HepG2 (cell line): ENCODE data around the gene SULT4A1. TPM values are rescaled to one million over a fixed set of nuclear protein-coding genes. Genes with fewer than 3 reads are reported as not detected.

Experiments used
- BHLHE40 ChIP-seq: IDR thresholded peaks from 2 replicates; pipeline ENCODE4 v1.6.1; 2011; ENCODE audit warnings: low read length, improper control_type of control experiment
- CEBPZ ChIP-seq: IDR thresholded peaks from 2 replicates; pipeline ENCODE4 v1.6.1; 2012; ENCODE audit warnings: low read length, improper control_type of control experiment
- EZH2 ChIP-seq: conservative IDR thresholded peaks from 2 replicates; pipeline ENCODE4 v1.6.1; 2012; ENCODE audit warnings: mild to moderate bottlenecking, low read depth, low read length, moderate library complexity
- FOSL1 ChIP-seq: sonication (generic); formaldehyde crosslinking; IDR thresholded peaks from 2 replicates; pipeline ENCODE4 v1.9.0; 2021; ENCODE audit warnings: missing genetic modification reagents, borderline replicate concordance
- KDM1A ChIP-seq: IDR thresholded peaks from 2 replicates; pipeline ENCODE4 v1.6.1; 2016; ENCODE audit warnings: missing compliant biosample characterization
- KLF9 ChIP-seq: IDR thresholded peaks from 2 replicates; pipeline ENCODE4 v1.6.1; 2016; ENCODE audit warnings: low read depth
- MXD1 ChIP-seq: sonication (generic); formaldehyde crosslinking; IDR thresholded peaks from 2 replicates; pipeline ENCODE4 v1.4.0; 2020; ENCODE audit warnings: mild to moderate bottlenecking, missing genetic modification reagents
- POLR2G ChIP-seq: fragments of 200-400 bp; formaldehyde crosslinking; IDR thresholded peaks from 2 replicates; pipeline ENCODE4 v1.6.1; 2018; ENCODE audit warnings: mild to moderate bottlenecking, low read depth, low read length, moderate library complexity
- UBTF ChIP-seq: sonication (generic); formaldehyde crosslinking; IDR thresholded peaks from 2 replicates; pipeline ENCODE4 v1.4.0; 2020; ENCODE audit warnings: mild to moderate bottlenecking, missing genetic modification reagents
- ZNF232 ChIP-seq: sonication (generic); formaldehyde crosslinking; IDR thresholded peaks from 2 replicates; pipeline ENCODE4 v1.4.0; 2020; ENCODE audit warnings: missing genetic modification reagents, borderline replicate concordance
- polyA plus RNA-seq, 8 experiments: library from polyadenylated mRNA; depleted of rRNA in 3 of 8; stranded (reverse) in 7 of 8; unstranded in 1 of 8; fragments of >200 nt; fragmentation: Illumina TruSeq in 4 of 8; extraction: Trizol in 4 of 8; gene quantifications; 2 replicates each; pipeline versions ENCODE4 v1.2.1 to v1.2.3, GENCODE V29; 2011 to 2016; ENCODE audit warnings: low read depth in 4 of 8, missing spikeins in 1 of 8, mixed read lengths in 1 of 8; ENCODE audit not compliant: insufficient read depth in 1 of 8
- total RNA-seq, 5 experiments: library from RNA; depleted of rRNA; stranded (reverse); fragments of >200 nt; fragmentation: Illumina TruSeq; extraction: Trizol; gene quantifications; 2 replicates each; pipeline ENCODE4 v1.2.3, GENCODE V29; 2016; ENCODE audit warnings: low read depth in 1 of 5

The SULT4A1 gene
- total and polyA plus RNA-seq, 2 of the 13 experiments (the other 11 are each of a cell fraction or from before 2014, with no cell fraction given): not detected

GRCh38 chr22:43823353-43823908 lies 38.9 kb downstream of the SULT4A1 start (continued):
- TF ChIP-seq UBTF (no peak), EZH2 (no peak), FOSL1 (CRISPR knock-in tag) (0 out of 2 replicates have a peak, but pooled peaks have one; percentile 63), CEBPZ (no peak), KLF9 (no peak), POLR2G (no peak), MXD1 (CRISPR knock-in tag) (0 out of 2 replicates have a peak, but pooled peaks have one; percentile 43), KDM1A (CRISPR knock-in tag) (no peak), ZNF232 (no peak), BHLHE40 (no peak; the same call in 1 of the 2 replicates)
